GM18519 (cell line): ENCODE results near the gene MRPL4.
"Not testable (repeated sequence)": the region's sequence is repeated elsewhere in the genome, so short reads cannot be mapped to it uniquely, and the experiment has no call there.

Experiments used
- ATAC-seq: cut with Tn5 transposase; IDR thresholded peaks from one replicate; pipeline ENCODE4 v1.9.1; 2021; ENCODE audit warnings: mild to moderate bottlenecking, moderate library complexity; ENCODE audit not compliant: unreplicated experiment, low FRiP score

The MRPL4 gene

GRCh38 chr19:10228920-10229319, 23.1 kb upstream of the MRPL4 start:
- no peak for ATAC-seq

GRCh38 chr19:10230173-10230860, 21.7 kb upstream of the MRPL4 start:
- ATAC-seq, result no peak

GRCh38 chr19:10230861-10231611, 21.0 kb upstream of the MRPL4 start, which contains the start of gene S1PR2:
S1PR2 (minus strand) TSS chr19:10231331; CDS start chr19:10224905, 6,426 bp downstream.
- peak; percentile 35 for ATAC-seq

GRCh38 chr19:10231612-10232228, 20.3 kb upstream of the MRPL4 start:
- peak; percentile 5 for ATAC-seq

GRCh38 chr19:10233946-10234345, 18.1 kb upstream of the MRPL4 start:
- ATAC-seq, result no peak

GRCh38 chr19:10235003-10235402, 17.0 kb upstream of the MRPL4 start:
- ATAC-seq, result no peak

GRCh38 chr19:10235409-10235808, 16.6 kb upstream of the MRPL4 start:
- ATAC-seq, result not testable (repeated sequence)

- no peak for ATAC-seq
These were observed 14.3 kb upstream of the MRPL4 start for GRCh38 chr19:10237702-10238101.

- no peak for ATAC-seq
These were observed 13.7 kb upstream of the MRPL4 start for GRCh38 chr19:10238172-10238783.

GRCh38 chr19:10241826-10242449, 10.1 kb upstream of the MRPL4 start:
- not testable (repeated sequence) for ATAC-seq

- ATAC-seq, result no peak
These were observed 8.4 kb upstream of the MRPL4 start for GRCh38 chr19:10243606-10244005.

GRCh38 chr19:10245189-10245939, 6.7 kb upstream of the MRPL4 start:
- no peak for ATAC-seq

GRCh38 chr19:10246511-10246910, 5.5 kb upstream of the MRPL4 start:
- no peak for ATAC-seq

GRCh38 chr19:10252707-10253106, 693 bp downstream of the MRPL4 start:
- no peak for ATAC-seq

- ATAC-seq, result no peak
These were observed 2.2 kb downstream of the MRPL4 start for GRCh38 chr19:10254244-10254643.

- no peak for ATAC-seq
These were observed 3.3 kb downstream of the MRPL4 start for GRCh38 chr19:10255358-10255757.

- ATAC-seq, result no peak
These were observed 4.5 kb downstream of the MRPL4 start for GRCh38 chr19:10256551-10256950.

GRCh38 chr19:10256970-10257615, 5.1 kb downstream of the MRPL4 start:
- ATAC-seq, result no peak

GRCh38 chr19:10258080-10258710, 6.2 kb downstream of the MRPL4 start:
- ATAC-seq, result no peak
